ENCODE results near the gene RNF38.

Gene RNF38

DNA sequence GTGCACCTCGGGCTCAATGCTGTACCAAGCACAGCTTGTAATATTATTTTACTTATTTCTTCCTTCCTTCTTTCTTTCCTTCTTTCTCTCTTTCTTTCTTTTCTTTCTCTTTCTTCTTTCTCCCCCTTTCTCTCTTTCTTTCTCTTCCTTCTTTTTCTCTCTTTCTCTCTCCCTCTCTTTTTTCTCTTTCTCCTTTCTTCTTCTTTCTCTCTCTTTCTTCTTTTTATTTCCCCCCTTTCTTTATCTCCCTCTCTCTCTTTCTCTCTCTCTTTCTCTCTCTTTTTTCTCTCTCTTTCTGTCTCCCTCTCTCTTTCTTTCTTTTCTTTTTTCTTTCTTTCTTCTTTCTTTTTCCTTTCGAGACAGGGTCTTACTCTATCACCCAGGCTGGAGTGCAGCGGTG, 109.1 kb downstream of the RNF38 start:
- no peak for DNase-seq

DNA sequence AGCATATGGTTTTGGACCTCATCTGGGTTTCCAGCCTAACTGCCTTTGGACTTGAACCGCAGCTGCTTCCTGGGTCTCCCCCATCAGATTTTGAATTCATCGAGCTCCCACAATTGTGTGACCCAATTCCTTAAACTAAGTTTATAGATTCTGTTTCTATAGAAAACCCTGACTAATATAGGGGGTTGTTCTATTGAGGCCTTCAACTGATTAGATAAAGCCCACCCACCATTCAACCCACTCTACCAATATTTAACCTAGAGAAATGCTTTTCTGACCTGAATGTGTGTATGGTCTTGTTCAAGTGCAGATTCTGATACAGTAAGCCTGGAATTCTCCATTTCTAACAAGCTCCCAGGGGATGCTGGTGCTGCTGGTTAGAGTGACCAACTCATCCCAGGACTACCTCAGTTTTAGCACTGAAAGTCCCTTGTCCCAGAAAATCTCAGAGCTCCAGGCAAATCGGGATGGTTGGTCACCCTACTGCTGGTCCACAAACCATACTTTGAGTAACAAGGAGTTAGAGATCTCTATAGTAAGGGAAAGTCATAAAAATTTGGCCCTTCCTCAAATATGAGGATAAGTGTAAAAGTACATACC, 110.1 kb downstream of the RNF38 start:
- DNase-seq = no peak

DNA sequence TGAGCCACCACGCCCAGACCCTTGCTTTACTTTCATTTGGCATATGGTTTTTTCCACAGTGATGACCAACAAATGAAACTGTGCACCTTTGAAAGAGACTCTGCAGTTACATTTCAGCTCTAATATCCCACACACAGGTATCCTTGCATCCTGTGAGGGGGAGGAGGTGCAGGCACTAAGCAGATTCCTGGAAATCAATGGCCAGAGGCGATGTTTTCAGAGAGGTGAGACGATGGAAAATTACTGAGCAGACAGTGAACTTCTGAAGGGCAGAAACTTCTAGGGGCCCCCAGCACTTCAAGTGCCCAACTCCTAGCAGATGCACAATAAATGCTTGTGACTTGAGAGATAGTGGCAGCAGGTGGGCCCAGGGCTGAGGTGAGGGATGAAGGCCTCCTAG, 112.0 kb downstream of the RNF38 start:
- no peak for DNase-seq
